Endothelial cell (in vitro differentiated cells): ENCODE data around the gene ZNF33B. TPM values are rescaled to one million over a fixed set of nuclear protein-coding genes. Genes with fewer than 3 reads are reported as not detected.

Experiments used
- total RNA-seq: library from RNA; stranded (reverse); fragmentation: NEBNext Ultra II Directional; extraction: Animal tissue kit (Norgen Biotek cat#: 25700); gene quantifications from one replicate; pipeline ENCODE4 v1.2.1, GENCODE V29; 2021; ENCODE audit not compliant: unreplicated experiment

ZNF33B gene
- total RNA-seq, 1 donor from 2014 or later, result 63.4 TPM

Other genes with a start within 250 kb of the ZNF33B start
- 22.4 TPM for gene BMS1, start 144.2 kb upstream of the ZNF33B start, total RNA-seq